ENCODE results near the gene EID3. TPM values are rescaled to one million over a fixed set of nuclear protein-coding genes. Genes with fewer than 3 reads are reported as not detected.
A peak's percentile ranks its signal among the peaks of the same experiment; 100 is the strongest.

The EID3 gene
- total and polyA plus RNA-seq, 4 donors: 0.89 to 16.6 (median 4.5) TPM

DNA sequence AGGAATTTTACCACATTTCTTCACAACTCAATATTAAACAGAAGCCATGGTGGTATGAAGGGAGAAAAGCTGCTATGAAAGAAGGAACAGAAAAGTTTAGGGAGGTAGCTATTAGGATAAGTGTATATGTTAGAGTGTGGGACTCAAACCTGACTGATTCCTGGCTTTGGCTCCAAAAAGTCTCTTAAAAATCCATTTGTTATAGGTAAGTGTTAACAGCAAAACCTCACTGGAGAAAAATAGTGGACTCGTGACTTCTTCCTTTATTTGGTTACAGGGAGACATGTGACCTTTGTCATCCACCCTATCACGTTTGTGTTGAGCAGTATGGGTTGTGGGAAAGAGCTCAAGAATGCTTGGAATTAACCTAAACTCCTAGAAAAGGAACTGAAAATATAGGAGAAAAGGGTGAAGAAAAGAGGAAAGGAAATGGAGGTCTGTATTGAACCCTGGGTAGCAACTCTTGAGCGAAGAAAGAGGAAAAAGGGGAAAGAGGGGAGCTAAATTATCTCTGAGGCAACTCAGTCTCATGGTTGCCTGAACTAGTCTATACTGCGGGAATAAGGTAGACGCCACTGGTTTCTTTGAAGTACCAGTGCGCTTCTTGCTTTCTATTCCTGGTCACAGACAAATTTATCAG lies 3.6 kb upstream of the EID3 start:
- H3K4me3 ChIP-seq: no peak overlapping the region
- no peak overlapping the region for H3K9ac ChIP-seq (ENCODE audit: insufficient read depth in 1 of 2, low read length in 2 of 2)
- no peaks in the 10 kb centered on the region for H3K27me3 ChIP-seq (ENCODE audit: control insufficient read depth in 3 of 3, insufficient read depth in 3 of 3, low read length in 2 of 3)
- no peak for ATAC-seq (ENCODE audit: insufficient read depth, low FRiP score)
- peaks cover 0 to 13% (median 7%) of the 10 kb centered on the region in 4 donors for H3K36me3 ChIP-seq (ENCODE audit: control insufficient read depth in 4 of 4, insufficient read depth in 4 of 4, low read length in 4 of 4)
- TF ChIP-seq, protein P1, sequence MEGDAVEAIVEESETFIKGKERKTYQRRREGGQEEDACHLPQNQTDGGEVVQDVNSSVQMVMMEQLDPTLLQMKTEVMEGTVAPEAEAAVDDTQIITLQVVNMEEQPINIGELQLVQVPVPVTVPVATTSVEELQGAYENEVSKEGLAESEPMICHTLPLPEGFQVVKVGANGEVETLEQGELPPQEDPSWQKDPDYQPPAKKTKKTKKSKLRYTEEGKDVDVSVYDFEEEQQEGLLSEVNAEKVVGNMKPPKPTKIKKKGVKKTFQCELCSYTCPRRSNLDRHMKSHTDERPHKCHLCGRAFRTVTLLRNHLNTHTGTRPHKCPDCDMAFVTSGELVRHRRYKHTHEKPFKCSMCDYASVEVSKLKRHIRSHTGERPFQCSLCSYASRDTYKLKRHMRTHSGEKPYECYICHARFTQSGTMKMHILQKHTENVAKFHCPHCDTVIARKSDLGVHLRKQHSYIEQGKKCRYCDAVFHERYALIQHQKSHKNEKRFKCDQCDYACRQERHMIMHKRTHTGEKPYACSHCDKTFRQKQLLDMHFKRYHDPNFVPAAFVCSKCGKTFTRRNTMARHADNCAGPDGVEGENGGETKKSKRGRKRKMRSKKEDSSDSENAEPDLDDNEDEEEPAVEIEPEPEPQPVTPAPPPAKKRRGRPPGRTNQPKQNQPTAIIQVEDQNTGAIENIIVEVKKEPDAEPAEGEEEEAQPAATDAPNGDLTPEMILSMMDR (IDR thresholded peaks at IDR 0.05; ENCODE audit: control extremely low read depth, extremely low read depth): no peak
- WGBS, 2 donors: 64 to 71% methylated on average over 6 of the region's 6 CpGs
- no peak overlapping the region for H3K27ac ChIP-seq (ENCODE audit: low read depth in 1 of 2, low read length in 1 of 2)
- peaks cover 3 to 18% (median 8%) of the 10 kb centered on the region in 5 donors for H3K4me1 ChIP-seq (ENCODE audit: control insufficient read depth in 5 of 5, insufficient read depth in 5 of 5, low read length in 5 of 5)
- H3K9me3 ChIP-seq (ENCODE audit: control insufficient read depth in 4 of 4, insufficient read depth in 3 of 4, low read length in 3 of 4): no peaks in the 10 kb centered on the region
- no peak for DNase-seq

DNA sequence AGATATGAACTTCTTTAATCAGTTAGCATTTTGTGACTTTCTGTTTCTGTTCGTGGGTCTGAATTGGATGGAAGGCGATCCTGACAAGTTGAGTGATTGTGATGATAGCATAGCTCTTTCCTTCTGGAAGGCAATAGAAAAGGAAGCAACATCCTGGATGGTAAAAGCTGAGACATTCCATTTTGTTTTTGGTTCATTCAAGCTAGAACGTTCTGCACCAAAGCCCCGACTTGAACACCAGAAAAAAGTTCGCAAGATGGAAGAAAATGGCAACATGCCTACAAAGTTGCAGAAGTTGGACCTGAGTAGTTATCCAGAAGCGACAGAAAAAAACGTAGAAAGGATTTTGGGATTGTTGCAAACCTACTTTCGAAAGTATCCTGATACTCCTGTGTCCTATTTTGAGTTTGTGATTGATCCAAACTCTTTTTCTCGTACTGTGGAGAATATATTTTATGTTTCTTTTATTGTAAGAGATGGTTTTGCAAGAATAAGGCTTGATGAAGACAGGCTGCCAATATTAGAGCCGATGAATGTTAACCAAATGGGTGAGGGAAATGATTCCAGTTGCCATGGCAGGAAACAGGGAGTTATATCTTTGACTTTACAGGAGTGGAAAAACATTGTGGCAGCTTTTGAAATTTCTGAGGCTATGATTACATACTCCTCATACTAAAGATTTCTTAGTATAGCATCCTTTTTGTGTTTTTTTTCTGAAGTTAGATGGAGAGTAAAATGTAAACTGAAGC lies 896 bp downstream of the EID3 start:
- Histone ChIP-seq H3K36me3 (ENCODE audit: control insufficient read depth in 4 of 4, insufficient read depth in 4 of 4, low read length in 4 of 4) (peaks cover 0 to 9% (median 1%) of the 10 kb centered on the region in 4 donors), H3K27me3 (ENCODE audit: control insufficient read depth in 3 of 3, insufficient read depth in 3 of 3, low read length in 2 of 3) (no peaks in the 10 kb centered on the region), H3K4me1 (ENCODE audit: control insufficient read depth in 5 of 5, insufficient read depth in 5 of 5, low read length in 5 of 5) (peaks cover 8 to 18% (median 10%) of the 10 kb centered on the region in 5 donors), H3K9ac (ENCODE audit: insufficient read depth in 1 of 2, low read length in 2 of 2) (peak overlapping the region in 1 of 2 donors; percentile 79), H3K27ac (ENCODE audit: low read depth in 1 of 2, low read length in 1 of 2) (peak overlapping the region in 1 of 2 donors; percentile 82), H3K9me3 (ENCODE audit: control insufficient read depth in 4 of 4, insufficient read depth in 3 of 4, low read length in 3 of 4) (no peaks in the 10 kb centered on the region), H3K4me3 (peak overlapping the region; percentile 17)
- peak in 1 of 3 donors; percentile 35 for DNase-seq
- no peak for ATAC-seq (ENCODE audit: insufficient read depth, low FRiP score)
- TF ChIP-seq, protein P1 (IDR thresholded peaks at IDR 0.05; ENCODE audit: control extremely low read depth, extremely low read depth): no peak
- 78 to 84% methylated on average over 10 of the region's 10 CpGs for WGBS, 2 donors

- DNase-seq (no peak), ATAC-seq (ENCODE audit: insufficient read depth, low FRiP score) (no peak)
- Histone ChIP-seq H3K9me3 (ENCODE audit: control insufficient read depth in 4 of 4, insufficient read depth in 3 of 4, low read length in 3 of 4) (no peaks in the 10 kb centered on the region), H3K27ac (ENCODE audit: low read depth in 1 of 2, low read length in 1 of 2) (no peak overlapping the region), H3K4me1 (ENCODE audit: control insufficient read depth in 5 of 5, insufficient read depth in 5 of 5, low read length in 5 of 5) (peaks cover 8 to 18% (median 11%) of the 10 kb centered on the region in 5 donors), H3K36me3 (ENCODE audit: control insufficient read depth in 4 of 4, insufficient read depth in 4 of 4, low read length in 4 of 4) (peaks cover 0 to 6% (median 4%) of the 10 kb centered on the region in 4 donors), H3K27me3 (ENCODE audit: control insufficient read depth in 3 of 3, insufficient read depth in 3 of 3, low read length in 2 of 3) (no peaks in the 10 kb centered on the region), H3K9ac (ENCODE audit: insufficient read depth in 1 of 2, low read length in 2 of 2) (no peak overlapping the region), H3K4me3 (no peak overlapping the region)
- TF ChIP-seq, protein P1 (IDR thresholded peaks at IDR 0.05; ENCODE audit: control extremely low read depth, extremely low read depth): no peak
- WGBS, 2 donors: 83 to 94% methylated on average over 2 of the region's 2 CpGs
Observed at GRCh38 chr12:104305349-104305748, 1.8 kb downstream of the EID3 start.

All from lung (tissue), 12 donors.